GM21526 (cell line): Measurements from ENCODE around the gene PTPRN2.

Experiments
- ATAC-seq: cut with Tn5 transposase; IDR thresholded peaks from one replicate; pipeline ENCODE4 v1.9.1; 2021; ENCODE audit warnings: moderate library complexity; ENCODE audit not compliant: unreplicated experiment, low FRiP score

PTPRN2 gene

GRCh38 chr7:157718303-157719007 lies 869.2 kb downstream of the PTPRN2 start:
- no peak for ATAC-seq

GRCh38 chr7:157717211-157718174 lies 870.1 kb downstream of the PTPRN2 start:
- ATAC-seq, result no peak

GRCh38 chr7:157715938-157716280 lies 871.7 kb downstream of the PTPRN2 start:
- no peak for ATAC-seq

GRCh38 chr7:157715071-157715937 lies 872.3 kb downstream of the PTPRN2 start:
- ATAC-seq, result no peak

GRCh38 chr7:157714166-157715070 lies 873.2 kb downstream of the PTPRN2 start:
- no peak for ATAC-seq

- no peak for ATAC-seq
Observed at GRCh38 chr7:157713591-157713990, 874.0 kb downstream of the PTPRN2 start.

GRCh38 chr7:157712666-157713235 lies 874.9 kb downstream of the PTPRN2 start:
- ATAC-seq, result no peak

- ATAC-seq, result no peak
Observed at GRCh38 chr7:157711353-157711888, 876.2 kb downstream of the PTPRN2 start.

GRCh38 chr7:157710396-157710795 lies 877.2 kb downstream of the PTPRN2 start:
- no peak for ATAC-seq

- no peak for ATAC-seq
Observed at GRCh38 chr7:157709531-157710251, 877.9 kb downstream of the PTPRN2 start.

- ATAC-seq, result no peak
Observed at GRCh38 chr7:157708919-157709295, 878.7 kb downstream of the PTPRN2 start.

GRCh38 chr7:157707983-157708918 lies 879.4 kb downstream of the PTPRN2 start:
- no peak for ATAC-seq

GRCh38 chr7:157704365-157704764 lies 883.3 kb downstream of the PTPRN2 start:
- no peak for ATAC-seq

- no peak for ATAC-seq
Observed at GRCh38 chr7:157703534-157704195, 884.0 kb downstream of the PTPRN2 start.

- no peak for ATAC-seq
Observed at GRCh38 chr7:157703131-157703530, 884.5 kb downstream of the PTPRN2 start.

- no peak for ATAC-seq
Observed at GRCh38 chr7:157702311-157703023, 885.2 kb downstream of the PTPRN2 start.
